ENCODE data around the gene RAVER1.

Gene RAVER1

GRCh38 chr19:10279737-10280442 lies 53.4 kb downstream of the RAVER1 start:
- H2BK15ac ChIP-seq (ENCODE audit: low read depth, poor library complexity, severe bottlenecking), result no peak overlapping the region

GRCh38 chr19:10278935-10279334 lies 54.4 kb downstream of the RAVER1 start:
- Histone ChIP-seq H4K8ac (ENCODE audit: low read length) (no peak overlapping the region), H3K23ac (ENCODE audit: low read length in 2 of 2) (no peak overlapping the region), H4K91ac (ENCODE audit: low read length) (no peak overlapping the region), H2AFZ (ENCODE audit: low read depth, low read length) (no peak overlapping the region), H2BK5ac (ENCODE audit: low read depth, low read length, poor library complexity, severe bottlenecking) (no peak overlapping the region), H3K4me3 (ENCODE audit: insufficient read depth in 1 of 2, low read depth in 1 of 2, low read length in 2 of 2) (no peak overlapping the region), H2BK12ac (ENCODE audit: low read length in 2 of 2) (no peak overlapping the region), H3K4me2 (ENCODE audit: low read length, poor library complexity, severe bottlenecking) (no peak overlapping the region), H3K27ac (ENCODE audit: low read length, poor library complexity, severe bottlenecking) (no peak overlapping the region), H2AK5ac (ENCODE audit: low read length, severe bottlenecking) (no peak overlapping the region), H2BK120ac (ENCODE audit: low read depth, low read length) (no peak overlapping the region), H3K18ac (ENCODE audit: low read depth in 1 of 2, low read length in 2 of 2) (no peak overlapping the region), H3K79me1 (replicated peaks; ENCODE audit: low read length, poor library complexity, severe bottlenecking) (no peaks in the 10 kb centered on the region), H2BK15ac (ENCODE audit: low read depth, poor library complexity, severe bottlenecking) (no peak overlapping the region), H3K9ac (ENCODE audit: low read length) (no peak overlapping the region), H3K27me3 (ENCODE audit: control insufficient read depth in 1 of 2, insufficient read depth in 1 of 2, low read length in 2 of 2) (no peaks in the 10 kb centered on the region), H3K36me3 (ENCODE audit: control insufficient read depth in 1 of 2, insufficient read depth in 2 of 2, low read depth in 1 of 2, low read length in 2 of 2) (peaks cover 24 to 40% of the 10 kb centered on the region in 2 experiments), H3K4ac (ENCODE audit: low read depth in 1 of 2, low read length in 2 of 2) (no peak overlapping the region), H3K14ac (ENCODE audit: low read length in 2 of 2) (no peak overlapping the region), H3K4me1 (ENCODE audit: control insufficient read depth, insufficient read depth, low read depth, low read length) (peaks cover 3% of the 10 kb centered on the region), H3K9me3 (ENCODE audit: control insufficient read depth, low read length) (no peaks in the 10 kb centered on the region)
- DNase-seq, result no peak
- 98% methylated on average over 1 of the region's 1 CpG for WGBS

More at GRCh38 chr19:10279737-10280442, 53.4 kb downstream of the RAVER1 start:
- Histone ChIP-seq H2BK120ac (ENCODE audit: low read depth, low read length) (no peak overlapping the region), H3K4me2 (ENCODE audit: low read length, poor library complexity, severe bottlenecking) (no peak overlapping the region), H3K79me1 (replicated peaks; ENCODE audit: low read length, poor library complexity, severe bottlenecking) (no peaks in the 10 kb centered on the region), H3K9ac (ENCODE audit: low read length) (no peak overlapping the region), H3K4me3 (ENCODE audit: insufficient read depth in 1 of 2, low read depth in 1 of 2, low read length in 2 of 2) (no peak overlapping the region), H2AFZ (ENCODE audit: low read depth, low read length) (no peak overlapping the region), H4K8ac (ENCODE audit: low read length) (no peak overlapping the region), H3K4me1 (ENCODE audit: control insufficient read depth, insufficient read depth, low read depth, low read length) (peaks cover 3% of the 10 kb centered on the region), H3K4ac (ENCODE audit: low read depth in 1 of 2, low read length in 2 of 2) (no peak overlapping the region), H2BK12ac (ENCODE audit: low read length in 2 of 2) (no peak overlapping the region), H2BK5ac (ENCODE audit: low read depth, low read length, poor library complexity, severe bottlenecking) (no peak overlapping the region), H2AK5ac (ENCODE audit: low read length, severe bottlenecking) (no peak overlapping the region), H3K27me3 (ENCODE audit: control insufficient read depth in 1 of 2, insufficient read depth in 1 of 2, low read length in 2 of 2) (no peaks in the 10 kb centered on the region), H4K91ac (ENCODE audit: low read length) (no peak overlapping the region), H3K9me3 (ENCODE audit: control insufficient read depth, low read length) (no peaks in the 10 kb centered on the region), H3K27ac (ENCODE audit: low read length, poor library complexity, severe bottlenecking) (no peak overlapping the region), H3K18ac (ENCODE audit: low read depth in 1 of 2, low read length in 2 of 2) (no peak overlapping the region), H3K23ac (ENCODE audit: low read length in 2 of 2) (no peak overlapping the region), H3K36me3 (ENCODE audit: control insufficient read depth in 1 of 2, insufficient read depth in 2 of 2, low read depth in 1 of 2, low read length in 2 of 2) (peaks cover 29 to 44% of the 10 kb centered on the region in 2 experiments), H3K14ac (ENCODE audit: low read length in 2 of 2) (no peak overlapping the region)
- no peak for DNase-seq
- WGBS, result 89% methylated on average over 5 of the region's 5 CpGs

- 92% methylated on average over 8 of the region's 9 CpGs for WGBS
- Histone ChIP-seq H3K9ac (ENCODE audit: low read length) (no peak overlapping the region), H3K36me3 (ENCODE audit: control insufficient read depth in 1 of 2, insufficient read depth in 2 of 2, low read depth in 1 of 2, low read length in 2 of 2) (peaks cover 17 to 31% of the 10 kb centered on the region in 2 experiments), H3K9me3 (ENCODE audit: control insufficient read depth, low read length) (no peaks in the 10 kb centered on the region), H3K4me2 (ENCODE audit: low read length, poor library complexity, severe bottlenecking) (no peak overlapping the region), H2BK120ac (ENCODE audit: low read depth, low read length) (no peak overlapping the region), H3K4ac (ENCODE audit: low read depth in 1 of 2, low read length in 2 of 2) (no peak overlapping the region), H2AFZ (ENCODE audit: low read depth, low read length) (no peak overlapping the region), H2BK5ac (ENCODE audit: low read depth, low read length, poor library complexity, severe bottlenecking) (no peak overlapping the region), H3K27ac (ENCODE audit: low read length, poor library complexity, severe bottlenecking) (no peak overlapping the region), H2BK15ac (ENCODE audit: low read depth, poor library complexity, severe bottlenecking) (no peak overlapping the region), H3K4me1 (ENCODE audit: control insufficient read depth, insufficient read depth, low read depth, low read length) (no peaks in the 10 kb centered on the region), H3K4me3 (ENCODE audit: insufficient read depth in 1 of 2, low read depth in 1 of 2, low read length in 2 of 2) (no peak overlapping the region), H2BK12ac (ENCODE audit: low read length in 2 of 2) (no peak overlapping the region), H3K23ac (ENCODE audit: low read length in 2 of 2) (no peak overlapping the region), H3K18ac (ENCODE audit: low read depth in 1 of 2, low read length in 2 of 2) (no peak overlapping the region), H3K79me1 (replicated peaks; ENCODE audit: low read length, poor library complexity, severe bottlenecking) (no peaks in the 10 kb centered on the region), H2AK5ac (ENCODE audit: low read length, severe bottlenecking) (peak overlapping the region; percentile 11), H3K14ac (ENCODE audit: low read length in 2 of 2) (no peak overlapping the region), H4K91ac (ENCODE audit: low read length) (no peak overlapping the region), H3K27me3 (ENCODE audit: control insufficient read depth in 1 of 2, insufficient read depth in 1 of 2, low read length in 2 of 2) (no peaks in the 10 kb centered on the region), H4K8ac (ENCODE audit: low read length) (no peak overlapping the region)
- no peak for DNase-seq
Measured at GRCh38 chr19:10277795-10278589, 55.3 kb downstream of the RAVER1 start.

DNA sequence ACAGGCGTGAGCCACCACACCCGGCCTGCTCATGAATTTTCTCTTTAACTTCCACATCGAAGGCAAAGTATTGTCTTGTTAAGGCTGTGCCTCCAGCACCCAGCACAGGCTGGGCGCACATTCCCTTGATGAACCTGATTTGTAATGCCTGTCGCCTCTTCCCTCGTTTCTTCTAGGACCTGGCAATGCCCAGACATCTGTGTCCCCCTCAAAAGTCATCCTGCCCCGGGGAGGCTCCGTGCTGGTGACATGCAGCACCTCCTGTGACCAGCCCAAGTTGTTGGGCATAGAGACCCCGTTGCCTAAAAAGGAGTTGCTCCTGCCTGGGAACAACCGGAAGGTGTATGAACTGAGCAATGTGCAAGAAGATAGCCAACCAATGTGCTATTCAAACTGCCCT lies 58.7 kb downstream of the RAVER1 start:
- no peak overlapping the region for H2BK12ac ChIP-seq (ENCODE audit: low read length in 2 of 2)
- no peak overlapping the region for H4K8ac ChIP-seq (ENCODE audit: low read length)
- H2BK15ac ChIP-seq (ENCODE audit: low read depth, poor library complexity, severe bottlenecking), result no peak overlapping the region
- H3K9me3 ChIP-seq (ENCODE audit: control insufficient read depth, low read length), result no peaks in the 10 kb centered on the region
- H2BK120ac ChIP-seq (ENCODE audit: low read depth, low read length), result no peak overlapping the region
- H2AK5ac ChIP-seq (ENCODE audit: low read length, severe bottlenecking), result no peak overlapping the region
- no peak overlapping the region for H3K4me2 ChIP-seq (ENCODE audit: low read length, poor library complexity, severe bottlenecking)
- H3K4me3 ChIP-seq (ENCODE audit: insufficient read depth in 1 of 2, low read depth in 1 of 2, low read length in 2 of 2), result no peak overlapping the region
- WGBS, result 97% methylated on average over 10 of the region's 10 CpGs
- H3K27ac ChIP-seq (ENCODE audit: low read length, poor library complexity, severe bottlenecking), result no peak overlapping the region
- H2AFZ ChIP-seq (ENCODE audit: low read depth, low read length), result no peak overlapping the region
- no peak overlapping the region for H3K23ac ChIP-seq (ENCODE audit: low read length in 2 of 2)
- H3K79me1 ChIP-seq (replicated peaks; ENCODE audit: low read length, poor library complexity, severe bottlenecking), result no peaks in the 10 kb centered on the region
- H3K18ac ChIP-seq (ENCODE audit: low read depth in 1 of 2, low read length in 2 of 2), result no peak overlapping the region
- no peak overlapping the region for H3K14ac ChIP-seq (ENCODE audit: low read length in 2 of 2)
- H3K9ac ChIP-seq (ENCODE audit: low read length), result no peak overlapping the region
- DNase-seq, result peak; percentile 17
- peaks cover 23% of the 10 kb centered on the region for H3K4me1 ChIP-seq (ENCODE audit: control insufficient read depth, insufficient read depth, low read depth, low read length)
- no peak overlapping the region for H2BK5ac ChIP-seq (ENCODE audit: low read depth, low read length, poor library complexity, severe bottlenecking)
- H3K4ac ChIP-seq (ENCODE audit: low read depth in 1 of 2, low read length in 2 of 2), result no peak overlapping the region
- no peak overlapping the region for H4K91ac ChIP-seq (ENCODE audit: low read length)
- peaks cover 14 to 25% of the 10 kb centered on the region in 2 experiments for H3K36me3 ChIP-seq (ENCODE audit: control insufficient read depth in 1 of 2, insufficient read depth in 2 of 2, low read depth in 1 of 2, low read length in 2 of 2)
- H3K27me3 ChIP-seq (ENCODE audit: control insufficient read depth in 1 of 2, insufficient read depth in 1 of 2, low read length in 2 of 2), result no peaks in the 10 kb centered on the region

Measured in mesenchymal stem cell (in vitro differentiated cells and primary cell).